ENCODE data around the gene FAM120B. TPM values are rescaled to one million over a fixed set of nuclear protein-coding genes. Genes with fewer than 3 reads are reported as not detected.

The FAM120B gene
- total and polyA plus RNA-seq, 3 donors from 2014 or later = 33.8 to 62.2 (median 40.6) TPM

GRCh38 chr6:170312876-170313275 lies 6.3 kb downstream of the FAM120B start:
- WGBS, 2 donors = 95 to 100% methylated on average over 2 of the region's 2 CpGs
- intact Hi-C loops (cut with DNase I; ENCODE audit: low total_unique reads) = no loop called here
- Histone ChIP-seq H3K27ac (no peak overlapping the region), H3K4me3 (no peak overlapping the region), H3K4me1 (peaks cover 14% of the 10 kb centered on the region), H3K9me3 (no peaks in the 10 kb centered on the region), H3K27me3 (no peaks in the 10 kb centered on the region), H3K36me3 (ENCODE audit: low read depth, missing control alignments) (no peaks in the 10 kb centered on the region)
- TF ChIP-seq CTCF (IDR thresholded peaks at IDR 0.05) = no peak
- TF ChIP-seq POLR2A (IDR thresholded peaks at IDR 0.05) = no peak
- DNase-seq = no peak

GRCh38 chr6:170313716-170314295 lies 7.2 kb downstream of the FAM120B start:
- Histone ChIP-seq H3K27me3 (no peaks in the 10 kb centered on the region), H3K9me3 (no peaks in the 10 kb centered on the region), H3K4me1 (peaks cover 7% of the 10 kb centered on the region), H3K27ac (no peak overlapping the region), H3K36me3 (ENCODE audit: low read depth, missing control alignments) (no peaks in the 10 kb centered on the region), H3K4me3 (no peak overlapping the region)
- no peak for TF ChIP-seq POLR2A (IDR thresholded peaks at IDR 0.05)
- TF ChIP-seq CTCF (IDR thresholded peaks at IDR 0.05) = no peak
- 88 to 90% methylated on average over 4 to 6 of the region's 6 CpGs for WGBS, 2 donors
- no peak for DNase-seq
- intact Hi-C loops (cut with DNase I; ENCODE audit: low total_unique reads) = no loop called here

- no peaks in the 10 kb centered on the region for H3K36me3 ChIP-seq (ENCODE audit: low read depth, missing control alignments)
- intact Hi-C loops (cut with DNase I; ENCODE audit: low total_unique reads) = no loop called here
- DNase-seq = no peak
- no peaks in the 10 kb centered on the region for H3K27me3 ChIP-seq
- no peak overlapping the region for H3K4me3 ChIP-seq
- H3K27ac ChIP-seq = no peak overlapping the region
- WGBS, 2 donors = 88 to 91% methylated on average over 5 of the region's 5 CpGs
- H3K9me3 ChIP-seq = no peaks in the 10 kb centered on the region
- H3K4me1 ChIP-seq = peaks cover 7% of the 10 kb centered on the region
- TF ChIP-seq POLR2A (IDR thresholded peaks at IDR 0.05) (no peak), CTCF (IDR thresholded peaks at IDR 0.05) (no peak)
Measured at GRCh38 chr6:170314983-170315382, 8.4 kb downstream of the FAM120B start.

GRCh38 chr6:170316071-170316470 lies 9.5 kb downstream of the FAM120B start:
- no peaks in the 10 kb centered on the region for H3K36me3 ChIP-seq (ENCODE audit: low read depth, missing control alignments)
- DNase-seq = no peak
- intact Hi-C loops (cut with DNase I; ENCODE audit: low total_unique reads) = no loop called here
- H3K27me3 ChIP-seq = no peaks in the 10 kb centered on the region
- no peak overlapping the region for H3K4me3 ChIP-seq
- no peaks in the 10 kb centered on the region for H3K9me3 ChIP-seq
- H3K4me1 ChIP-seq = peaks cover 7% of the 10 kb centered on the region
- no peak overlapping the region for H3K27ac ChIP-seq
- 82 to 92% methylated on average over 4 of the region's 4 CpGs for WGBS, 2 donors
- TF ChIP-seq CTCF (IDR thresholded peaks at IDR 0.05) (no peak), POLR2A (IDR thresholded peaks at IDR 0.05) (no peak)

- no peak for DNase-seq
- WGBS, 2 donors = 50 to 75% methylated on average over 1 of the region's 1 CpG
- Histone ChIP-seq H3K9me3 (no peaks in the 10 kb centered on the region), H3K4me1 (peaks cover 7% of the 10 kb centered on the region), H3K27ac (no peak overlapping the region), H3K4me3 (no peak overlapping the region), H3K27me3 (no peaks in the 10 kb centered on the region), H3K36me3 (ENCODE audit: low read depth, missing control alignments) (no peaks in the 10 kb centered on the region)
- TF ChIP-seq CTCF (IDR thresholded peaks at IDR 0.05) = no peak
- no peak for TF ChIP-seq POLR2A (IDR thresholded peaks at IDR 0.05)
- intact Hi-C loops (cut with DNase I; ENCODE audit: low total_unique reads) = no loop called here
Measured at GRCh38 chr6:170317076-170317475, 10.5 kb downstream of the FAM120B start.
